Activated naive CD4-positive, alpha-beta T cell treated with anti-CD3 and anti-CD28 coated beads for 36 hours (primary cell): ENCODE measurements around the gene SSH2. TPM values are rescaled to one million over a fixed set of nuclear protein-coding genes. Genes with fewer than 3 reads are reported as not detected.

Experiments used
- CTCF ChIA-PET: fragments of 350-600 bp; sonication (Branson Sonifier 250); formaldehyde crosslinking; loops from one replicate; lab custom pipeline; 2021; ENCODE audit warnings: antibody characterized with exemption; lab: Charles Lee
- DNase-seq: peaks from one replicate; pipeline ENCODE4 v3.0.0-alpha.2; 2020
- H3K27ac Mint-ChIP-seq: one replicate; pipeline ENCODE4 v1.8.0; 2021; ENCODE audit warnings: mild to moderate bottlenecking, mixed read lengths
- H3K27me3 Mint-ChIP-seq: one replicate; pipeline ENCODE4 v1.8.0; 2021; ENCODE audit warnings: low read depth, mixed read lengths
- H3K36me3 Mint-ChIP-seq: one replicate; pipeline ENCODE4 v1.8.0; 2021; ENCODE audit warnings: low read depth, mixed read lengths
- H3K4me1 Mint-ChIP-seq: one replicate; pipeline ENCODE4 v1.8.0; 2021; ENCODE audit warnings: low read depth, mixed read lengths
- H3K4me3 Mint-ChIP-seq: one replicate; pipeline ENCODE4 v1.8.0; 2021; ENCODE audit warnings: mild to moderate bottlenecking, moderate library complexity, mixed read lengths
- H3K9me3 Mint-ChIP-seq: one replicate; pipeline ENCODE4 v1.8.0; 2021; ENCODE audit warnings: mixed read lengths
- intact Hi-C: fragments of 100-400 bp; cut with micrococcal nuclease; formaldehyde crosslinking; loops from one replicate; pipeline ENCODE4 v1.15.1; 2023
- total RNA-seq, 2 experiments: library from RNA; stranded (reverse); gene quantifications; one replicate each; pipeline ENCODE4 v1.2.3, GENCODE V29; 2021

SSH2 gene
- total RNA-seq, 2 experiments from 2014 or later: 32.4 to 35.3 TPM

DNA sequence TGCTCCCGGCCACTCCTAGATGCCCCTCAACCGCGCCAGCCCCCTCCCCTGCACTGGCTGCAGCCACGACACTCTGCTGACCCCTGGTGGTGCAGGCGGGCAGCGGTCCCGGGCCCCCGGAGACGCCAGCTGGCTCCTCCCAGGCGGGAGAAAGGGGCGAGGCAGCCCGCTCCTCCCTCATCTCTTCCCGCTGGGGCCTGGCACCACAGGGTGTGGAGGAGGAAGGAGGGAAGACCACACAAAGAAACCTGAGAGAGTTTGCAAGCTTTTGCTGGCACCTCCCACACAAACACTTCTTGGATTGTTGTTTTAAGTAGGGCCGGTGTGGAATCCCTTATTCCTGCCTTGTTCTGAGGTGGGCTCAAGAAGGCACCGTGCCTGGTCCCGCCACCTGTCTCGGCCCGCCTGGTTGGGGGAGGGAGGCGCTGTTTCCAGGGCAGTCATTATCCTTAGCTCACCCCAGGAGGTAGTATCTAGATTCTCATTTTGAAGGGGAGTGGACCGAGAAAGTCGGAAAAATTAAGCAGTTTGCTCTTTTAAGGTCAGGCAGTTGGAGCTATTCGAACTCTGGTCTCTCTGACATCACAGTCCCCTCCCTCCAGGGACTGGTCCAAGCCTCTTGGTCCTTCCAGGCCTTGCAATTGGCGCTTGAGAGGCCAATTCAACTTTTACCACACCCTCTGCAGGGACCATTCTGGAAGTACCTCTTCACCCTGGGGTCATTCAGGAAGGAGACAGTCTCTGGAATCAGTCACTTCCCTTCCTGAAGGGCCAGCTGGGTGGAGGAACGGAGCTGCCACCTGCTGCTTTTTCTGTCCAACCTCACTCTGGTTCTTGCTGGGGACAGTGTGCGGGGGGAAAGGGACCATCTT, 338.1 kb downstream of the SSH2 start:
- DNase-seq: peak; percentile 87
- H3K9me3 Mint-ChIP-seq: no peaks in the 10 kb centered on the region
- peak overlapping the region; percentile 13 for H3K27ac Mint-ChIP-seq
- peaks cover 52% of the 10 kb centered on the region for H3K4me1 Mint-ChIP-seq
- H3K36me3 Mint-ChIP-seq: peaks cover 2% of the 10 kb centered on the region
- intact Hi-C loops: loop anchor here (1.0 to 5.0 kb wide), 5 partner anchors 12 to 445 kb away; partner anchors contain the start of genes NUFIP2 and TP53I13
- peak overlapping the region; percentile 83 for H3K4me3 Mint-ChIP-seq
- CTCF ChIA-PET: interaction anchor here (0.6 to 4.8 kb wide), 14 partner anchors 13 to 443 kb away, joined by 3 to 91 read pairs (median 4); partner anchors contain the start of genes ABHD15 and TP53I13
- H3K27me3 Mint-ChIP-seq: no peaks in the 10 kb centered on the region

DNA sequence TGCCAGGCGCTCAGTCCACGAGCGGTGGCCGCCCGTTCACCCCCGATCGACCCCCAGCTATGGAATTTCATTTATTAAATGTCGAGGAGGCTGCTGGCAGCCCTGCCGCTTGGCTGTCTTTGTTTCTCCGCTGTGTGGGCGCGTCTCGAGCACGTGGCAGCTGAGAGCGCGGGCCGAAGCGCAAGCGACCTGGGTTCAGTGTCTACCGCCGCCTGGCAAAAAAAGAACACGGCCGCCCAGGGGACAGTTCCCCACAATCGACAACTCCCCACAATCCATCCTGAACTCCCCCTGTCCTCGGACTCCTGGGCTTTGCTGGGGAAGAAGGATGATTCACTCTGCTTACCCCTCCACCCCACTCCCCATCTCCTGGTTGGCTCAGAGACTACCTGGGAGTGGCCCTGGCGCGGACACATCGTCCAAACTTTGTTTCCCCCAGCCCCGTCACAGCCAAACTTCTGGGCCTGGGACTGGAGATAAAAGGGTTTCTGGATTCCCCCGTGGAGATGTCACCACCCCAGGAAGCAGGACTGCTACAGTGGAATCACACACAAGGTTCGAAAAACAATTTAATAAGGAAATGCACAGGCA, 338.8 kb downstream of the SSH2 start:
- CTCF ChIA-PET: interaction anchor here (0.6 to 4.8 kb wide), 13 partner anchors 12 to 502 kb away, joined by 3 to 91 read pairs (median 6); partner anchors contain the start of genes ABHD15 and TP53I13
- Mint-ChIP-seq H3K4me1 (peaks cover 59% of the 10 kb centered on the region), H3K9me3 (no peaks in the 10 kb centered on the region), H3K36me3 (peaks cover 2% of the 10 kb centered on the region), H3K27me3 (no peaks in the 10 kb centered on the region), H3K4me3 (peak overlapping the region; percentile 83), H3K27ac (peak overlapping the region; percentile 13)
- intact Hi-C loops: loop anchor here (1.0 to 5.0 kb wide), 5 partner anchors 11 to 444 kb away; partner anchors contain the start of genes NUFIP2 and TP53I13
- peak; percentile 63 for DNase-seq

DNA sequence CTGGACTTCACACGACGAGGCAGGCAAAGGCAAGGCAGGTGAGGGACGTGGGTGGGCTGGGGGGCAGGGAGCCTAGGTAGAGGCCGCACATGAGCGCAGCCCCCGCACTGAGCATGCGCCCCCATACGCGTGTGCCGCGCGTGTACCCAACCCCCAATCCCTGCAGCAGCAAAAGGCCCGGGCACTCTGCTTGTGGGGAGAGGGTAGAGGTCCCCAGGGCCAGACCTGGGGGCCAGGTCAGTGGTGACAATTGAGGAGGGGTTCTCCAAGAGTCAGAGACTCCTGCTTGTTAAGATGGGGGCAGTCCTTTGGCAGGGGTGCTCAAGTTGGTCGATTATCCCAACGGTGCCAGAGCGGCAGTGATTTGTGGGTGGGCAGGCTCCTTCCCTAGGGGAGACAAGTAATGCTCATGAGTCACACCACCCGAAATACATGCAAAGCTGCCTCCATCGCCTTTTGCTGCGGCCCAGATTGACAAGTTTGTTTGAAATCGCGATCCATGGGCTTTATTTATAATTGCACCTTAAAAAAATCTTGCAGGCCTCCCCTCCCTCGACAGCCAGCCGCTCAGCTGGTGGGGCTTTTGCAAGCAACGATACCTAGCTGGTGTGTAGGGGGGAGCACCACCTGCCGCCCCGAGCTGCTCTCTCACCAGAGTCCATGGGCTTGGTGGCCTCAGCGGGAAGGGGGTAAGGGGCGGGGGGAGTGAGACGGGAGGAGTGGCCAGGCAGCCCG, 339.4 kb downstream of the SSH2 start:
- Mint-ChIP-seq H3K4me3 (peak overlapping the region; percentile 83), H3K9me3 (no peaks in the 10 kb centered on the region), H3K27me3 (no peaks in the 10 kb centered on the region), H3K36me3 (peaks cover 2% of the 10 kb centered on the region), H3K27ac (peak overlapping the region; percentile 88), H3K4me1 (peaks cover 64% of the 10 kb centered on the region)
- CTCF ChIA-PET: interaction anchor here (0.7 to 4.8 kb wide), 7 partner anchors 12 to 503 kb away, joined by 3 to 91 read pairs (median 14); partner anchors contain the start of gene TP53I13
- intact Hi-C loops: loop anchor here (1.0 to 5.0 kb wide), 5 partner anchors 10 to 443 kb away; partner anchors contain the start of genes NUFIP2 and TP53I13
- peak; percentile 34 for DNase-seq

DNA sequence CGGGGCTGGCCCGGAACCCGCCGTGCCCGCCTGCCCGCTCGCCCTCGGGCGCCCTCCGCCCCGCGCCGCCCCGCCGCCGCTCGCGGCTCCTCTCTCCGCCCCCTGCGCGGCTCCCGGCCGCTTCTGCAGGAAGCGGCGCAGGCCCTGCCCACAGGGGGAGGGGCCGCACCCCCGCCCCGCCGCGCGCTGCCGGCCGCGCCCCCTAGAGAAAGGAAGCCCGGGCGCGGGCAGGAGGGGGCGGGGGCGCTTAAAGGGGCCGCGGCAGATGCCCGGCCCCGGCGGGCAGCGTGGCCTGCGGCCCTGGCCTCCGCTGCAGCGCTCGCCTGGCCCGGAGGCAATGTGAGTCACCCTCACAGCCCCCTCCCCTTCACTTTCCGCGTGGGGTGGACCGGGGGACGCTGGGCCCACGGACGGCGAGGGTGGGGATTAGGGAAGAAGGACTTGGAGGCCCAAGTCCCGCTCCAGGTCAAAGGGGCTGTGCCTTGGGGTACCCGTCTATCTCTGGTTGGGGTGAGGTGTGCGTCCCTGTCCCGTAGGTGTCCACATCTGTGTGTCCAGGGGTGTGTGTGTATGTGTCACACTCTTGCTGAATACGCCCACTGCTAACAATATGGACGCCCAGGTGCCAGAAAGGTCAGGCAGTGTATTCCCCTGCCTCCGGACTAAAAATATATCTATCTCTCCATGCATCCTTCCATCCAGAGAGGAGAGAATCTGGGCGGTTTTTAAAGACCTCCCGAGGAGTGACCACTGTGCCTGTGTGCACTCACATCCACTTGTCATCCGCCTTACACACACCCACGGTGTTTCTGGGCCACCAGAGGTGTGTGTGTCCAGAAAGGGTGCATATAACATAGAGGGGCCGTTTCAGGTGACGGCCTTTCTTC, 340.3 kb downstream of the SSH2 start, which contains the start of gene GIT1:
GIT1 (minus strand) TSS at position 125 of the 887 bp plus-strand sequence. CDS start 270 bp downstream, outside the sequence.
- H3K36me3 Mint-ChIP-seq: peaks cover 2% of the 10 kb centered on the region
- no peaks in the 10 kb centered on the region for H3K9me3 Mint-ChIP-seq
- H3K4me1 Mint-ChIP-seq: peaks cover 70% of the 10 kb centered on the region
- H3K27ac Mint-ChIP-seq: peak within 1 kb of the TSS; percentile 88
- CTCF ChIA-PET: interaction anchor here (1.0 to 4.5 kb wide), 2 partner anchors 11 to 22 kb away, joined by 6 to 56 read pairs; partner anchors contain the start of gene TP53I13
- no peaks in the 10 kb centered on the region for H3K27me3 Mint-ChIP-seq
- intact Hi-C loops: loop anchor here (1.0 to 5.0 kb wide), 4 partner anchors 28 to 442 kb away; partner anchors contain the start of genes NUFIP2 and TAOK1
- peak within 1 kb of the TSS; percentile 93 for H3K4me3 Mint-ChIP-seq
- peak; percentile 84 for DNase-seq

DNA sequence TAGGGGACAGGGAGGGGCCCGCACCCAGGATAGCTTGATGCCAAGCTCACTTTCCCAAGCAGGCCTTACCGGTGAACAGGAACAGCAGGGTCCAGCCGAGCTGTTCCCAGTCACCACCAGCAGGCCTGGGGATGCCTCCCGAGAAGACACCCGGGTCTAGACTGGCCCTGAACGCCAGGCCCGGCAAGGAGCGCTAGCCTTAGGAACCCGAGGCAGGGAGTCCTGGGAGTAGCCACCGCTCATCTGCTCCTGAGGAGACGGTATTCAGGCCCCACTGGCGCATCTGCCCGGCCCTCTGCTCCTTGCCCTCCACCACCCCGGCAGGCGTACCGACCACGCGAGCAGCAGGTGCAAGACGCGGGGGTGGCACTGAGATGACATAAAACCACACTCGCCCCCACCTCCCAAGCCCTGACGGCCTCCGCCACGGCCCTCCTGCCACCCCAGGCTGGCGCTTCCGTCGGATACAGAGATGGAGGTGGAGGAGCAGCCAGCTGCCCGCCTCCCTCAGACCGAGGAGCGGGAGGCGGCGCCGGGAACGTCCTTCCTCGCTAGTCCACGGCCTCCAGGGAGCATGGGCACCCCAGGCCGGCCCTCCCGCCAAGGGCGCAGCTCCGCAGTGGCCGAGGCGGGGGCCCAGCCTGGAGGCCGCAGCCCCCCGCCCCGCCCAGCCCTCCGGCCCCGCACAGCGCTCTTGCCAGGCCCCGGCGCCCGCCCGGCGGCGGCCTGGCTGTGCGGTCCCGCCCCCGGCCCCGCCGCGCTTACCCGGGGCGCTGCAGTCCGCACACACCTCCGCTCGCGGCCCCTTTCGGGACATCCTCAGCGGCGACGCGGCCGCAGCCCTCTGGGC, 341.2 kb downstream of the SSH2 start:
- CTCF ChIA-PET: interaction anchor here (0.9 to 3.3 kb wide), 6 partner anchors 9 to 219 kb away, joined by 3 to 16 read pairs (median 4); no protein-coding TSS in a partner anchor
- Mint-ChIP-seq H3K4me1 (peaks cover 69% of the 10 kb centered on the region), H3K27ac (peak overlapping the region; percentile 88), H3K36me3 (peaks cover 2% of the 10 kb centered on the region), H3K4me3 (peak overlapping the region; percentile 93), H3K27me3 (no peaks in the 10 kb centered on the region), H3K9me3 (no peaks in the 10 kb centered on the region)
- intact Hi-C loops: loop anchor here (1.0 kb wide), 2 partner anchors 29 to 198 kb away; partner anchors contain the start of gene TAOK1
- DNase-seq: peak; percentile 62

- no peaks in the 10 kb centered on the region for H3K27me3 Mint-ChIP-seq
- peak overlapping the region; percentile 88 for H3K27ac Mint-ChIP-seq
- H3K4me3 Mint-ChIP-seq: peak overlapping the region; percentile 93
- no peaks in the 10 kb centered on the region for H3K9me3 Mint-ChIP-seq
- no peak for DNase-seq
- peaks cover 4% of the 10 kb centered on the region for H3K36me3 Mint-ChIP-seq
- intact Hi-C loops: no loop called here
- CTCF ChIA-PET: interaction anchor here (0.6 to 3.3 kb wide), 8 partner anchors 8 to 301 kb away, joined by 3 to 16 read pairs (median 4); no protein-coding TSS in a partner anchor
- peaks cover 69% of the 10 kb centered on the region for H3K4me1 Mint-ChIP-seq
Observed at GRCh38 chr17:29588017-29588561, 341.9 kb downstream of the SSH2 start.

- H3K9me3 Mint-ChIP-seq: no peaks in the 10 kb centered on the region
- H3K27me3 Mint-ChIP-seq: no peaks in the 10 kb centered on the region
- peak overlapping the region; percentile 53 for H3K27ac Mint-ChIP-seq
- CTCF ChIA-PET: interaction anchor here (0.5 to 3.3 kb wide), 7 partner anchors 14 to 413 kb away, joined by 3 to 16 read pairs (median 4); no protein-coding TSS in a partner anchor
- intact Hi-C loops: no loop called here
- peaks cover 5% of the 10 kb centered on the region for H3K36me3 Mint-ChIP-seq
- H3K4me3 Mint-ChIP-seq: peak overlapping the region; percentile 93
- H3K4me1 Mint-ChIP-seq: peaks cover 65% of the 10 kb centered on the region
- DNase-seq: no peak
Observed at GRCh38 chr17:29587591-29587990, 342.4 kb downstream of the SSH2 start.

GRCh38 chr17:29586676-29587469, 343.2 kb downstream of the SSH2 start:
- peak overlapping the region; percentile 77 for H3K27ac Mint-ChIP-seq
- H3K27me3 Mint-ChIP-seq: no peaks in the 10 kb centered on the region
- no peaks in the 10 kb centered on the region for H3K9me3 Mint-ChIP-seq
- DNase-seq: no peak
- peaks cover 58% of the 10 kb centered on the region for H3K4me1 Mint-ChIP-seq
- H3K4me3 Mint-ChIP-seq: peak overlapping the region; percentile 93
- peaks cover 8% of the 10 kb centered on the region for H3K36me3 Mint-ChIP-seq
- intact Hi-C loops: no loop called here
- CTCF ChIA-PET: interaction anchor here (0.5 to 3.3 kb wide), 6 partner anchors 13 to 412 kb away, joined by 3 to 16 read pairs (median 6); no protein-coding TSS in a partner anchor

DNA sequence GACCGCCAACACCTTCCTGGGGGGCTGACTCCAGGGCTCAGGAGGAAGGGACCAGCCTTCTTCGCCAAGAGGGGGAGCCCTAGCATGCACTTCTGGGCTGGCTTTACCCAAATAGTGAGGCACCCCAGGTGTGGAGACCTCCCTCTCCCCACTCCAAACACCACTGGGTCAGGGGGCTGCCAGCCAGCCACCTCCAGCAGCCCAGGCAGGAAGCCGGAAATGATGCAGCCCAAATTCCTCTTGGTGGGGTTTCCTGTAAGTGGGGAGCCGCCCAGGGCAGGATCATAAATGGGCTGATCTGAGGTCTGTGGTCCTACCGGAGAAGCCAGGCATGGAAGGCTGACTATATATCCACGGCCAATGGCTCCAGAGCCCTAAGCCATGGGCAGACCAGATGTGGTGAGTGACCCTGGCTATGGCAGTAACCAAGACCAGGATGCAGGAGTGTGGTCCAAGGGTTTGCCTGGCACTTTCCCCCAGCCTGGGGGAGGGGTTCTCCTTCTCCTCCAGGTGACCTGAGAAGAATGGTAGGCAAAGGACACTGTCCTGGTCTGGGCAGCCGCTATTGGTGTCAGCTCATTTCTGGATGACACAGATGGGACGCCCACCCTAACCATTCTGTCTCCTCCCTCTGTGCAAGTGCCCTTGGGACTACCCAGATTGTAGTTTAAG, 344.8 kb downstream of the SSH2 start:
- CTCF ChIA-PET: interaction anchor here (0.7 to 1.8 kb wide), 3 partner anchors 28 to 32 kb away, joined by 3 to 7 read pairs (median 5); no protein-coding TSS in a partner anchor
- H3K4me1 Mint-ChIP-seq: peaks cover 54% of the 10 kb centered on the region
- peak; percentile 54 for DNase-seq
- intact Hi-C loops: no loop called here
- H3K36me3 Mint-ChIP-seq: peaks cover 15% of the 10 kb centered on the region
- H3K4me3 Mint-ChIP-seq: peak overlapping the region; percentile 56
- H3K27me3 Mint-ChIP-seq: no peaks in the 10 kb centered on the region
- peaks cover 2% of the 10 kb centered on the region for H3K9me3 Mint-ChIP-seq
- H3K27ac Mint-ChIP-seq: peak overlapping the region; percentile 77
